Endothelial cell of umbilical vein (primary cell): ENCODE data around the gene PCDHGB2. TPM values are rescaled to one million over a fixed set of nuclear protein-coding genes. Genes with fewer than 3 reads are reported as not detected.

Experiments used
- BruUV-seq: library from RNA; stranded (reverse); fragments of 400-500 nt; replicated peaks from 2 replicates; lab custom pipeline; 2021; lab: Mats Ljungman, UMichigan
- CTCF ChIA-PET: fragments of 300-600, 350-600 bp; sonication (Branson Sonifier 250); formaldehyde crosslinking; loops from one replicate; lab custom pipeline; 2021; ENCODE audit warnings: antibody characterized with exemption, inconsistent platforms; lab: Charles Lee
- POLR2A ChIA-PET: fragments of 300-600, 350-600 bp; sonication (Branson Sonifier 250); formaldehyde crosslinking; loops from one replicate; lab custom pipeline; 2021; ENCODE audit warnings: antibody characterized with exemption, inconsistent platforms; lab: Charles Lee
- DNase-seq: peaks from one replicate; pipeline ENCODE4 v3.0.0-alpha.2; 2011; ENCODE audit warnings: low read depth, low spot score
- FAIRE-seq: peaks from 2 replicates; lab custom pipeline; 2011; peaks lifted over from hg19 to GRCh38; lab: Jason Lieb, UNC
- H2AFZ ChIP-seq: 2 replicates; pipeline ENCODE4 v1.6.0; 2012; ENCODE audit warnings: low read depth, low read length, control low read depth, inconsistent platforms
- H3K27ac ChIP-seq: 2 replicates; pipeline ENCODE4 v1.5.1; 2011; ENCODE audit warnings: low read depth, mild to moderate bottlenecking, control low read depth, low read length, moderate library complexity; ENCODE audit not compliant: insufficient read depth
- H3K27me3 ChIP-seq, 2 experiments: 2 replicates each; pipeline versions ENCODE4 v1.6.0 to v1.6.1; 2011; ENCODE audit warnings: low read length in 2 of 2, mixed read lengths in 1 of 2; ENCODE audit not compliant: control insufficient read depth in 2 of 2, insufficient read depth in 2 of 2
- H3K36me3 ChIP-seq, 2 experiments: 2 replicates in 1 of 2; 3 replicates in 1 of 2; pipeline ENCODE4 v1.5.1; 2011; ENCODE audit warnings: low read length in 2 of 2, mild to moderate bottlenecking in 1 of 2, moderate library complexity in 1 of 2; ENCODE audit not compliant: control insufficient read depth in 2 of 2, insufficient read depth in 2 of 2; ENCODE audit errors: extremely low read depth in 1 of 2
- H3K4me1 ChIP-seq: 3 replicates; pipeline ENCODE4 v1.5.1; 2011; ENCODE audit warnings: mild to moderate bottlenecking, low read length; ENCODE audit not compliant: control insufficient read depth, insufficient read depth; ENCODE audit errors: extremely low read depth
- H3K4me2 ChIP-seq: 2 replicates; pipeline ENCODE4 v1.6.1; 2011; ENCODE audit warnings: low read length, control low read depth, mixed read lengths; ENCODE audit not compliant: insufficient read depth
- H3K4me3 ChIP-seq, 3 experiments: fragments of 200-600 bp in 1 of 3; sonication (generic), shearing (Covaris generic) in 1 of 3; replicated peaks in 1 of 3; 2 replicates each; pipeline ENCODE4 v1.5.1; 2011 to 2016; ENCODE audit warnings: control low read depth in 3 of 3, low read length in 3 of 3, mild to moderate bottlenecking in 2 of 3, inconsistent platforms in 1 of 3, low read depth in 1 of 3, moderate library complexity in 1 of 3; ENCODE audit not compliant: insufficient read depth in 1 of 3
- H3K79me2 ChIP-seq: 2 replicates; pipeline ENCODE4 v1.6.0; 2012; ENCODE audit warnings: low read length, inconsistent platforms; ENCODE audit not compliant: control insufficient read depth, insufficient read depth
- H3K9ac ChIP-seq: replicated peaks from 2 replicates; pipeline ENCODE3; 2011; ENCODE audit warnings: low read length, control low read depth; ENCODE audit not compliant: insufficient read depth; ENCODE audit errors: extremely low read depth
- H3K9me1 ChIP-seq: replicated peaks from 3 replicates; pipeline ENCODE4 v1.6.0; 2011; ENCODE audit warnings: mild to moderate bottlenecking, low read length; ENCODE audit not compliant: control insufficient read depth, insufficient read depth; ENCODE audit errors: extremely low read depth
- H3K9me3 ChIP-seq: replicated peaks from 2 replicates; pipeline ENCODE4 v1.5.1; 2012; ENCODE audit warnings: low read length, inconsistent platforms; ENCODE audit not compliant: control insufficient read depth, insufficient read depth
- H4K20me1 ChIP-seq: replicated peaks from 2 replicates; pipeline ENCODE3; 2011; ENCODE audit warnings: mild to moderate bottlenecking, low read length; ENCODE audit not compliant: control insufficient read depth, insufficient read depth; ENCODE audit errors: extremely low read depth
- EZH2 ChIP-seq: IDR thresholded peaks from 2 replicates; pipeline ENCODE4 v1.6.1; 2012; ENCODE audit warnings: borderline replicate concordance, low read depth, mild to moderate bottlenecking, moderate library complexity, low read length, inconsistent platforms; ENCODE audit not compliant: severe bottlenecking
- GATA2 ChIP-seq: IDR thresholded peaks from 2 replicates; pipeline ENCODE4 v1.7.0; 2011; ENCODE audit warnings: low read depth, mild to moderate bottlenecking, moderate library complexity, mixed read lengths, low read length; ENCODE audit not compliant: insufficient read length, insufficient read depth
- JUN ChIP-seq: IDR thresholded peaks from 2 replicates; pipeline ENCODE4 v1.6.1; 2011; ENCODE audit warnings: borderline replicate concordance, low read depth; ENCODE audit not compliant: insufficient read length, insufficient read depth
- MYC ChIP-seq: IDR thresholded peaks from one replicate; pipeline ENCODE4 v1.6.1; 2011; ENCODE audit warnings: mild to moderate bottlenecking, low read depth, low read length
- dilution Hi-C: fragments of 300-500 bp; cut with MboI; formaldehyde crosslinking; loops from one replicate; pipeline ENCODE4 v1.15.0; 2019; ENCODE audit warnings: low sequenced_read_pairs; ENCODE audit not compliant: extremely low pct_ligation_motif_present
- intact Hi-C: fragments of 100-400 bp; cut with micrococcal nuclease; formaldehyde crosslinking; loops from one replicate; pipeline ENCODE4 v1.10.0; 2022
- polyA plus RNA-seq, 4 experiments: library from polyadenylated mRNA; depleted of rRNA in 3 of 4; stranded (reverse) in 3 of 4; unstranded in 1 of 4; fragments of >200 nt; gene quantifications; 2 replicates each; pipeline versions ENCODE4 v1.2.1 to v1.2.3, GENCODE V29; 2011 to 2012; ENCODE audit warnings: missing spikeins in 1 of 4
- total RNA-seq: library from RNA; stranded (reverse); gene quantifications from 2 replicates; pipeline ENCODE4 v1.2.3, GENCODE V29; 2021
- TF ChIP-seq, protein P1 (sequence below), 2 donors: IDR thresholded peaks; 1 replicate in 1 of 2; 2 replicates in 1 of 2; pipeline ENCODE4 v1.5.1; 2011; ENCODE audit warnings: low read length in 2 of 2, mild to moderate bottlenecking in 2 of 2, moderate library complexity in 2 of 2, control low read depth in 1 of 2, inconsistent platforms in 1 of 2, low read depth in 1 of 2; ENCODE audit not compliant: insufficient read depth in 1 of 2; ENCODE audit errors: extremely low read depth in 1 of 2

Gene PCDHGB2
- total and polyA plus RNA-seq, 2 donors (not counting 3 experiments of a cell fraction or from before 2014, with no cell fraction given), result 1.1 to 2.9 TPM

DNA sequence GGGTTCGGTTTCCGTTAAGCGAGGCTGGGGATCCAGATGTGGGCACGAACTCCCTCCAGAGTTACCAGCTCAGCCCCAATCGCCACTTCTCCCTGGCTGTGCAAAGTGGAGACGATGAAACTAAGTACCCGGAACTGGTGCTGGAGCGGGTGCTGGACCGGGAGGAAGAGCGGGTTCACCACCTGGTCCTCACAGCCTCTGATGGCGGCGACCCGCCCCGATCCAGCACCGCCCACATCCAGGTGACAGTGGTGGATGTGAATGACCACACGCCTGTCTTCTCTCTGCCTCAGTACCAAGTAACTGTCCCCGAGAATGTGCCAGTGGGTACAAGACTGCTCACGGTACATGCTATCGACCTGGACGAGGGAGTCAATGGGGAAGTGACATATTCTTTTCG lies 23.6 kb downstream of the PCDHGB2 start:
- H3K4me3 ChIP-seq, result no peak overlapping the region
- no TSS peak for BruUV-seq
- POLR2A ChIA-PET, result no interaction called here
- no peaks in the 10 kb centered on the region for H3K4me1 ChIP-seq
- no peak overlapping the region for H2AFZ ChIP-seq
- no peak overlapping the region for H3K4me2 ChIP-seq
- dilution Hi-C loops, result no loop called here
- intact Hi-C loops, result no loop called here
- H3K36me3 ChIP-seq, result no peaks in the 10 kb centered on the region
- no peak overlapping the region for H3K9ac ChIP-seq
- H4K20me1 ChIP-seq, result no peaks in the 10 kb centered on the region
- FAIRE-seq, result no peak
- no peak overlapping the region for H3K27ac ChIP-seq
- CTCF ChIA-PET, result interaction anchor here (0.8 to 2.2 kb wide), 11 partner anchors 9 to 184 kb away, joined by 3 to 11 read pairs (median 5); partner anchors contain the start of genes PCDHGA1, PCDHGA11, PCDHGA12 and PCDHGA2
- no peaks in the 10 kb centered on the region for H3K79me2 ChIP-seq
- peaks cover 31 to 63% of the 10 kb centered on the region in 2 experiments for H3K27me3 ChIP-seq
- TF ChIP-seq, protein P1, sequence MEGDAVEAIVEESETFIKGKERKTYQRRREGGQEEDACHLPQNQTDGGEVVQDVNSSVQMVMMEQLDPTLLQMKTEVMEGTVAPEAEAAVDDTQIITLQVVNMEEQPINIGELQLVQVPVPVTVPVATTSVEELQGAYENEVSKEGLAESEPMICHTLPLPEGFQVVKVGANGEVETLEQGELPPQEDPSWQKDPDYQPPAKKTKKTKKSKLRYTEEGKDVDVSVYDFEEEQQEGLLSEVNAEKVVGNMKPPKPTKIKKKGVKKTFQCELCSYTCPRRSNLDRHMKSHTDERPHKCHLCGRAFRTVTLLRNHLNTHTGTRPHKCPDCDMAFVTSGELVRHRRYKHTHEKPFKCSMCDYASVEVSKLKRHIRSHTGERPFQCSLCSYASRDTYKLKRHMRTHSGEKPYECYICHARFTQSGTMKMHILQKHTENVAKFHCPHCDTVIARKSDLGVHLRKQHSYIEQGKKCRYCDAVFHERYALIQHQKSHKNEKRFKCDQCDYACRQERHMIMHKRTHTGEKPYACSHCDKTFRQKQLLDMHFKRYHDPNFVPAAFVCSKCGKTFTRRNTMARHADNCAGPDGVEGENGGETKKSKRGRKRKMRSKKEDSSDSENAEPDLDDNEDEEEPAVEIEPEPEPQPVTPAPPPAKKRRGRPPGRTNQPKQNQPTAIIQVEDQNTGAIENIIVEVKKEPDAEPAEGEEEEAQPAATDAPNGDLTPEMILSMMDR (IDR thresholded peaks at IDR 0.05; ENCODE audit: extremely low read depth in 1 of 2, insufficient read depth in 1 of 2, low read depth in 1 of 2, low read length in 2 of 2), result no peak
- TF ChIP-seq EZH2, result peak; percentile 58
- H3K9me3 ChIP-seq, result no peaks in the 10 kb centered on the region
- DNase-seq, result no peak
- H3K9me1 ChIP-seq, result no peaks in the 10 kb centered on the region

DNA sequence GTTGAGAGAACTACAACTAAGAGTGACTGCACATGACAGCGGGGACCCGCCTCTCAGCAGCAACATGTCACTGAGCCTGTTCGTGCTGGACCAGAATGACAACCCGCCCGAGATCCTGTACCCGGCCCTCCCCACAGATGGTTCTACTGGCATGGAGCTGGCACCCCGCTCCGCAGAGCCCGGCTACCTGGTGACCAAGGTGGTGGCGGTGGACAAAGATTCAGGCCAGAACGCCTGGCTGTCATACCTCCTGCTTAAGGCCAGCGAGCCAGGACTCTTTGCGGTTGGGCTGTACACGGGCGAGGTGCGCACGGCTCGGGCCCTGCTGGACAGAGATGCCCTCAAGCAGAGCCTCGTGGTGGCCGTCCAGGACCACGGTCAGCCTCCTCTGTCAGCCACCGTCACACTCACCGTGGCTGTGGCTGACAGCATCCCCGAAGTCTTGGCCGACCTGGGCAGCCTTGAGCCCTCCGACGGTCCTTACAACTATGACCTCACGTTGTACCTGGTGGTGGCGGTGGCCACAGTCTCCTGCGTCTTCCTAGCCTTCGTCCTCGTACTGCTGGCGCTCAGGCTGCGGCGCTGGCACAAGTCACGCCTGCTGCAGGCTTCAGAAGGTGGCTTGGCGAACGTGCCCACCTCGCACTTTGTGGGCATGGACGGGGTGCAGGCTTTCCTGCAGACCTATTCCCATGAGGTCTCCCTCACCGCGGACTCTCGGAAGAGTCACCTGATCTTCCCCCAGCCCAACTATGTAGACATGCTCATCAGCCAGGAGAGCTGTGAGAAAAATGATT lies 24.9 kb downstream of the PCDHGB2 start:
- intact Hi-C loops (no loop called here), dilution Hi-C loops (no loop called here)
- Histone ChIP-seq H3K9me1 (no peaks in the 10 kb centered on the region), H3K4me1 (no peaks in the 10 kb centered on the region), H4K20me1 (no peaks in the 10 kb centered on the region), H2AFZ (no peak overlapping the region), H3K9me3 (no peaks in the 10 kb centered on the region), H3K4me3 (no peak overlapping the region), H3K27ac (no peak overlapping the region), H3K9ac (no peak overlapping the region), H3K36me3 (no peaks in the 10 kb centered on the region), H3K79me2 (no peaks in the 10 kb centered on the region), H3K27me3 (peaks cover 36 to 66% of the 10 kb centered on the region in 2 experiments), H3K4me2 (no peak overlapping the region)
- ChIA-PET CTCF (no interaction called here), POLR2A (no interaction called here)
- DNase-seq (no peak), FAIRE-seq (no peak)
- TF ChIP-seq GATA2 (no peak), JUN (no peak), MYC (no peak)
- BruUV-seq, result no TSS peak
